NCI-H524 (cell line): ENCODE results near the gene LUZP2.

ENCODE experiments used
- DNase-seq, 2 experiments: peaks; one replicate each; lab custom pipeline; 2025; lab: John Stamatoyannopoulos, UW

Gene LUZP2

DNA sequence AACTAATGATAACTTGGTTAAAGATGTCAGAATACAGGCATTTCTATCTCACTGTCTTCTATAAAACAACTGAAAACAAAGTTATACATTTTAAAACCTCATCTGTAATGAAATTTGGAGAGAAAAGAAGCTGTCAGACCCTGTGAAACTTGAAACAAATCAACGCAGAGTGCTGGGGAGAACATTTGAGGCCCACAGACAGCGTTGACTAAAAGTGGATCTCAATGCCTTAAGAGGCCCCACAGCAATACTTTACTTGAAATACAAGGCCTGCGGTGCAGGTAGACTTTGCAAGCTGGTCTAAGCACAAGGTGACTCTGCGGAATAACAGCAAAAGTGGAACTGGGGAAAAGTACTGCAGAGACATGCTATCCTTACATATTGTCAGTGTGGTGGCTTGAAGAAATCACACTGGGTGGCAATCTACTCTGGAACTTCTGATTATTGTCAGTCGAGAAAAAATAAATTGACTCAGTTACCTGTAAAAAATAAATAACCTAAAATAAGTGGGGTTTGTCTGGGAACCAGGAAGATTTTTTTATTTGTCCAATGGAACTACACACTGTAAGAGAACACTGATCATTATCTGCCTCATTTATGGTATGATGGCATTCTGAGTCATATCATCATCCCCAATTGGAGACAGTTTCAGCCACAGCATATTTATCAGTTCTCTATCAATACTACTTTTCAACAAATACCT is 138.9 kb downstream of the LUZP2 start:
- DNase-seq, result no peak

DNA sequence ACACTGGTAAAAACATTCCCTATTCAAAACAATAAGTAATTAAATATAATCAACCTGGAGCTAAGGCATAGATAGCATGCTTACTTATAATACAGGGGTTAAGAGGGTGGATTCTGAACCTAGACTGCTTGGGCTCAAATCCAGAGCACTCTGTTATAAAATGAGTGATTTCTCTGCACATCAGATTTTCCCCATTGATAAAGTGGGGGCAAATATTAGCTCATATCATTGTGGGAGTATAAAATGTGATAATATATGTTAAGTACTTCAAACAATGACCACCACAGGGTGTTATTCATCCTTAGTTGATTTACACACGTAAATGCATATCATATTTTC is 139.4 kb downstream of the LUZP2 start:
- DNase-seq, result no peak

DNA sequence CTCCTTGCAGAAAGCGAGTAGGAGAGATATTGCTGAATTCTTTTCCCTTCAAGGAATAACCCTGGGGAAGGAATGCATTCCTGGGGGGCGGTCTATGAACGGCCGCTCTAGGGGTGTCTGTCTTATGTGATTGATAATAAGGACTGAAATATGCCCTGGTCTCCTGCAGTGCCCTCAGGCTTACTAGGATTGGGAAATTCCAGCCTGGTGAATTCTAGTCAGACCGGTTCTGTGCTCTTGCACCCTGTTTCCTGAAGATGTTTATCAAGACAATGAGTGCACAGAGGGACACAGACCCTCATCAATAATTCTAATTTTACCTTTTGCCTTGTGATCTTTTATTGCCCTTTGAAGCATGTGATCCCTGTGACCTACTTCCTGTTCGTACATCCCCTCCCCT is 140.7 kb downstream of the LUZP2 start:
- no peak for DNase-seq

DNA sequence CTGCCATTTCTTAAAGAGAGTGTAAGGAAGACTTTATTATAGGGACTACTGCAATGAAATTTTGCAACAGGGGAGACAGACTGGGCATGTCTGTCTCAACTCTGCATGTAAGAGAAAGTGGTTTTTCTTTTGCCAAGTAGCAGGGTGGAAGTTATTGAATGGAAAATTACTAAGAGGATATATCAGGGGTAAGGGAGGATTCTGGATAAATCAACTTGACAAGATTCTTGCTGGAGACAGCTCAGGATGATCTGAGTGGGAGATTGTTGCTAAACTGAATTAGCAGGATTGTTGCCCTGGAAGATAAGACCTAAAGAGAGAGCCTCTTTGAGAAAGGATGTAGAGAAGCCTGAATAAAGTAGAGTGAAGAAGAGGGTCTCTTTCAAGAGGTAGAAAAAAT is 145.8 kb downstream of the LUZP2 start:
- DNase-seq, result no peak

DNA sequence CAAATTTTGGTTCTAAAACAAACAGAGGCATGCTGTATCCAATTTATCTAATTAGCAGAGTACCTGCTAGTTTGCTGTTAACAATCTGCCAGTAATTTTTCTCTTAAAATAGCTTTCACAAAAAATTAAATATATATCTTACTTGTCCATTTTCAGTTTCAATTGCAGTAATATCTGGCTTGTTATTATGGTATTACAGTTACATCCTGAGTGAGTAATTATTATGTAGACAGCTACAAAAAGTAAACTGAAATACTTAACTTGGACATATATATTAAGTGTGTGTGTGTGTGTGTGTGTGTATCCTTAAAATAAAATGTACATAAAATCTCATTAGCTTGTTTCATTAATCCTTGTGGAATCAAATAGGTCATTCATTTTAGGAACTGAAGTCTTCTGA is 148.7 kb downstream of the LUZP2 start:
- DNase-seq, result no peak

DNA sequence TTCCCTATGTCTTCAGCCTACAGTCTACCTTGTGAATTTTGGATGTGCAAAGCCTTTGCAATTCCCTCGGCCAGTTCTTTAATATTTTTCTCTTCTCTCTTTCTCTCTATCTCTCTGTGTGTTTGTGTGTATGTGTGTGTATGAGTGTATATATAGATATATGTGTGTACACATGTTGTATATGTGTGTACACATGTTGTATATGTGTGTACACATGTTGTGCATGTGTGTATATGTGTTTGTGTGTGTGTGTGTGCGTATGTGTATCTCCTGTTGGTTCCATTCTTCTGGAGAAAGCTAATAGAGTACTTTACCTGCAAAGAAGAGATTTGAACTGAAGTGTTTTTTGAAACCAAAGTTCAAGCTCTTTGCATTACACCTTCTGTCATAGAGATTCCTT is 155.0 kb downstream of the LUZP2 start:
- no peak for DNase-seq

DNA sequence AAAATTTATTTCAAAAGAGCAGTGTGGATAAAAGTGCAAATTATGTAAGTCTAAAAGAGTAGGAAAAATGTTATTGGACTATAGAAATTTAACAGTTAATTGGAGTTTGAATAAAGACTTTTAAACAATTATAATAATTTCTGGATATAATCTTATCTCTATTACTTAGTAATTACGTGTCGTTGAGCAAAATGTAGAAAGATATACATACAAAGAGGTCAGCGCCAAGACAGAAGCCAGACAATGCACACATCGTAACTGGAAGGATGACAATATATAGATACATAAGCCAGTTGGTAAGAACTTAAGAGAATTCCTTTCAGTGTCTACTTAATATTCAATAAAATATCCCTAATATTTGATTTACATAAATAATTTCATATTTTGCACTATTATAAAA is 157.0 kb downstream of the LUZP2 start:
- DNase-seq, result no peak

DNA sequence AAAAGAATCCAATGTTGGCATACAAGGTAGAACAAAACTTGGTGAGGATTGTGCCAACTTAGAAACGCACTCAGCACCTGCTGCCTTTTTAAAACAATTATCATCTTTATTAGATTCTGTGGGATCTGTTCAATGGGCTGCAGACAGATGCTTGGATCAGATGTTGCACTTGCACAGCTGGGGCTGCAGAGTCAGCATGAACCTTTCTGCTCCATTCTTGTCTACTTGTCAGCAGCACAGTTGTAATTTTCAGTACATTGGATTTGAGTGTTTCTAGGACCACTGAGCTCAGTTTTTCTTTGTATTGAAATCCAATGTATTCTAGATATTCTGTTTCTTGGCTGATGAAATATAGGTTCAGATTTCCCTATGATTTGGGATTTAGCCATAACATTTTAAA is 164.5 kb downstream of the LUZP2 start:
- DNase-seq, result no peak

DNA sequence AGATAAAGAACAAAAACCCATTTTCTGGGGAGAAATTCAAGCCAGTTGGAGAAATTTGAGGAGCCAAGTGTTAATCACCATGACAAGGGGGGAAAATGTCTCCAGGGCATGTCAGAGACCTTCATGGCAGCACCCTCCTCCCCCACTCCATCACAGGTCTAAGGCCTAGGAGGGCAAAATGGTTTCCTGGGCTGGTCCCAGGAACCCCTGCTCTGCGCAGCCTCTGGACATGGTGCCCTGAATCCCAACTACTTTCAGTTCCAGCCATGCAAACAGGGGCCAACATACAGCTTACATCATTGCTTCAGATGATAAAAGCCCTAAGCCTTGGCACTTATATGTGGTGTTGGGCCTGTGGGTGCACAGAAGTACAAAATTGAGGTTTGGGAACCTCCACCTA is 167.5 kb downstream of the LUZP2 start:
- DNase-seq, result no peak

DNA sequence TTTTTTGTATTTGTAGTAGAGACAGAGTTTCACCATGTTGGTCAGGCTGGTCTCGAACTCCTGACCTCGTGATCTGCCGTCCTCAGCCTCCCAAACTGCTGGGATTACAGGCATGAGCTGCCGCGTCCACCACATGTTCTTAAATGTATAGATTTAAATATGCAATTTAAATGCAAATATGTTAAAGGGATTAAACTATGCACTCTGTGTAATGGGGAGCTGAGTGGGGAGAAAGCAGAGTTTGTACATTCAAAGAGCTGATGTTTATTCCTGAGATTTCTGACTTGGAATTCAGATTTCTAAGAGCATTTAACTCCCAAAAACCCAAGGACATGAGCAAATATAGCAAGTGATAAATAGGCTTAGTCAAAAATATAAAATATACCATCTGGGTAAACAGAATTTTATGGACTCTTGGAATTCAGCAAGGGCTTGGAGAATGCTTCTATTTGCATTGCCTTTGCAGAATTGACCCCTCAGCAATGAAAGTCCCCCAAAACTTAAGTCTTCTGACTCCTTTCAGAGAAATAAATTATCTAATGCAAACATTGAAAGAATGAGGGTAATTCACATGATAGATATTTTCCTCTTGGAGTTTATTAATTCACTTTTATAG is 170.6 kb downstream of the LUZP2 start:
- no peak for DNase-seq

DNA sequence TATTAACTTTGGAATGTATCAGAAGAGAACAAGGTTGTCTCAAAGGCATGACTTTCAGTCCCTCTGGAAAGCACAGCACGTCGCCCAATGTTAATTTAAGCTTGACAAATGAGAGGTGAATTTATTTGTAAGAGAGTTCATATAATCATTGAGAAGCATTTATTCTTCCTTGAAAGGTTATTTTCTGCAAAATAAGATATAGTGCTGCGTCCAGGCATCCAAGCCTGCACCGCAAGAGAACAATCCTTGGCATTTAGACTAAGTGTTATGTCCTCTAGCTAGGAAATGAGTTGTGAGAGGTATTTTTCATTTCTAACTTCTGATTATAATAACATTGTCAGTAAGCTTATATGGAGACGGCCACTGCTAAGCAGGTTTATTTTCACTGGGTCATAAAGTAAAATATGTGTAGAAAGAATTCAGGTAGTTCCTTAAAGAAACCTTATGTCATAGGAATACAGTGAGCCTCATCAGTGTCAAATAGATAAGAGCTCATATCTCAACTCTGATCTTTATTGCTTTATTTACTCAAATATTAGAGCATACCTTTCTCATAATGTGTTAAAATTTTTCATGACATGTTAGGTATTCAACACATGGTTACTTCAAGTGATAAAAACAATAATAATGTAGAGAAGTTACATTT is 182.0 kb downstream of the LUZP2 start:
- DNase-seq, result no peak

DNA sequence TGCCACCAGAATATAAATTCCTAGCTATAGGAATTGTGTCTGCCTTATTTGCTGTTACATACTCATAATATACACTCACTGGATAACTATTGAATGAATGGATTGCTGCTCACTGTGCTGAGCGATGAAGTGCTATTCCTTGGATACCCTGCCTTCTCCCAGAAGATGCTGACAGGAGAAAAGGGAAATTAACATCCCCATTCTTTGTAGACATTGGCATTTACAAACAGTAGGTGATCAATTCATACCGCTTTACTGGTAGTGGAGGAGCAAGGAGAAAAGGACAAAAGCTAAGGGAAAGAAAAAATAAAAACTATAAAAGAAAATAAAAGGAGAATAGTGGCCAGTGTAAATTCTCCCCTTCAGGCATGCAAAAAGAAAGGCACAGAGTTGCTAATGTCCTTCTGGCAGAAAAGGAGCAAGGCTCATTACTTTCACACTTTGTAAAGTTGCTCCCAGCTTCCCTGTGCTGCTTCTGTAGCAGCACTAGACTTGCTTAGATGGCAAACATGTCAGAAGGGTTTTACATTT is 183.0 kb downstream of the LUZP2 start:
- no peak for DNase-seq

DNA sequence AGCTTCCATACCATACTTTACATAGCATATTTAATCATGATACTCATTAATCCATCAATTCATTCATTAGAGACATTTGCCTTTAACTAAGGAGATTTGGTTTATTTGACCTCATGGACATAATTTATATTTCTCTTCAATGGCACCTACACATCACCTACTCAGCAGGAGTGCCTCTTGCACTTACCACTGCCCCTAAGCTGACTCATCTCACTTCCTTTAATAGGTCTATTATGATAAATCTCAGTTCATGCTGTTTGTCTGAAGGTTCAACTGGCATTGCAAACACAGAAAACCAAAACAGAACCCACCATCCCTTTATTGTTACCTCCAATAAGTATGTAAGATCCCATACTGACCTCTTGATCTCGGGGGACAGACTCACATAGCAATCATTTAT is 186.7 kb downstream of the LUZP2 start:
- DNase-seq, result no peak

DNA sequence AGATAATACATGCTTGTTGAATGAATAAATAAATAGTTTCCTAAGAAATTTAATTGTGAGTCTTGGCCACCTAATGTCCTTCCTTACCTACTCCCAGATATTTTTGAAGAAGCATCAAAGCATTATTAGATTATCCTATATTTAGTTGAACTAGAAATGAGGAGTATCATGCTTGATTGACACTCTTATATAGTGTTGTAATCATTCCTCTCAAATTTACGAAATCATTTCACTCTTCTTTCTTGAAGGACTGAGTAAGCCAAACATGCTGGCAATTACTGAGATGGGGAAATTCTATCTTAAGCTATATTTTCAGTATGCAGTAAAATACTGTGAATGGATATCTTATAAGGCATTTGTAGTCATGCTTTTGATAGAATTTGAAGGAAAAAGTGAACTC is 189.0 kb downstream of the LUZP2 start:
- DNase-seq, result no peak

DNA sequence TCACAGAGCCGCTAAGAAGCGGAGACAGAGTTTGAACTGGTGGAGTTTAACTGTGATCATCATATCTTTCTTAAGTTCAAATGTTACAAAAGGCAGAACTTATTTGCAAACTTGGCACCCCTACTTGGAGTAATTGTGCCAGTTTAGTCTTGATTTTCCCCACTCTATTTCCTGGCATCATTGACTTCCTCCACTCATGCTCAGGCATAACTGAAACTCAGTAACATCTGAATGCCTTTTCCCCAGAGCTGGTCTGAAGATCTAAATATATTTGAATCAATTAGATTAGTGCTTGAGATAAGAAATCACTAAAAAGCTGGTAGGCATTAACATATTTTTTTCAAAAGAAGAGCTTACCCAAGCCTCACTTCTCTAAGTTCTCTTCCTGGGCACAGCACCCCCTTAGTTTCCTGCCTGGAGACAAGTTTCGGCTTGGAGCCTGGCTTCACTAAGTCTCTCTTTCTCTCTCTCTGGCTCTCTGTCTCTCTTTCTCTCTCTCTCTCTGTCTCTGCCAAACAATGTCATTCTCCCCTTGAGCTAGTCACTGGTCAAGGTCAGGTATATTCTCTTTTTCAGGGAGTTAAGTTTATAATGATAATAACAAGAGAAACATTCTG is 190.8 kb downstream of the LUZP2 start:
- DNase-seq, result no peak

DNA sequence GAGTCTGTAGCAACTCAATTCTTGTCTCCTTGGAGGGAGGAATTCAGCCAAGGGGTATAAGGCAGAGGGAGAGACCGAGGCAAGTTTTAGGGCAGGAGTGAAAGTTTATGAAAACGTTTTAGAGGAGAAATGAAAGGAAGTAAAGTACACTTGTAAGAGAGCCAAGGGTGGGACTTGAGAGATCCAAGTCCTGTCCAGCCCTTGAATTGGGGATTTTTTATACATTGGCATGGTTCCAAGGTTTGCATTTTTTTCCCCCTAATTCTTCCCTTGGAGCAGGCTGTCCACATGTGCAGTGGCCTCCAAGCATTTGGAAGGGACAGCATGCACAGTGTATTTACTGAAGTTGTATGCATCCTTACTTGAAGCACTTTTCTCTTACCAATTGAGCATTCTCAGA is 192.1 kb downstream of the LUZP2 start:
- no peak for DNase-seq

DNA sequence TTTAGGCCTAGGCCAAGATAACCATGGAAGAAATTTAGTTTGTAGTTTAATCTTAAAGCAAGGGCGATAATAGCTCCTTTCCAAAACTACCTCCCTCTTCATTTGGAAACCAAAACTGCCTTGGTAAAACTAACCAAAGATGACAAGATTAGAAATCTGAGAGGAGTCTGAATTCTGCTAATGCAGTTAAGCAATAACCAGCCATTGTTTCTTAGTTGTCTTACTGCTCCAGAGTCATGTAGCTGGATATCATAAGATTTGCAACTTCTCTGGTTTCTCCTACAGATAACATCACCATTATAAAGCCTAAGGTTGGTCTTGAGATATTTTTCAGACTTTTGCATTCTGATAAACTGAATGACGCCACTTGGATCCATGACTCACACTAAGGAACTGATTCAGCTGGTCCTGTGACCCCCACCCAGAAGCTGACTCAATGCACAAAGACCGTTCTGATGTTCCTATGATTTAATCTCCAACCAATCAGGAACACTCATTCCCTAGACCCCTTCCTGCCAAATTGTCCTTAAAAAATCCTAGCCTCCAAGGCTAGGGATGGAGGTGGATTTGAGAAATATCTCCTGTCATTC is 200.8 kb downstream of the LUZP2 start:
- no peak for DNase-seq

DNA sequence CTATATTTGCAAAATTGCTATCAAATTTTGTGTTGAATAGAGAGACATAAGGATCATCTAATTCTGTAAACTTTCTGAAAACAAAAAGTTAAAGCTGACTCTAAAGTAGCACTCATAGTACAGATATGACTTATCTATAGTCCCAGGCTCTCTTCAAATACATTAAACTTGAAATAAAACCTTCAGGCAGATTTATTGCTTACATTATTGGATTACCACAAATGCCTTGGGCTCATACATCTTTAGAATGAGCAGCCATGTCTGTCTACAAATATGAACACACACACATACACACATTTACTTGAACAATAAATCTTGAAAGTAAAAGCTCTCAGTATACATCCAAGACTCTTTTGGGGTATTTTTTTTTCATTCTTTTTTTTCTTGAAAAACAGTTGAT is 207.9 kb downstream of the LUZP2 start:
- DNase-seq, result no peak

DNA sequence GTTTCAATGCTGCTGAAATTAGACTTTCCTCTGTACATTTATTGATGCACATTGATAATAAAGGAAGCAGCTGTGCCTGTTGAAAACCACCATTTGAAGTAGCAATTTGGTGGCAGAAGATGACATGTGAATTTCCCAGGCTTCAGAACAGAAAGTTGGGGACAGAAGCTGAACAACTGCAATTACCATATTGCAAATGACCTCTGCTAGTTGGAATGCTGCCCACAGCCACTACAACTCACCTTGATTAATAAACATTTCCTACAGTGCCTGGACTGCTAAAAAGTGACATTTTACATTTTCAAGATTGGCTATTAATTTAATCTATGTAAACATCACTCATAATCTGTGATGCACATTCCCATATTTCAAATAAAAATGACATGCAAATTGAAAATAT is 208.6 kb downstream of the LUZP2 start:
- no peak for DNase-seq

DNA sequence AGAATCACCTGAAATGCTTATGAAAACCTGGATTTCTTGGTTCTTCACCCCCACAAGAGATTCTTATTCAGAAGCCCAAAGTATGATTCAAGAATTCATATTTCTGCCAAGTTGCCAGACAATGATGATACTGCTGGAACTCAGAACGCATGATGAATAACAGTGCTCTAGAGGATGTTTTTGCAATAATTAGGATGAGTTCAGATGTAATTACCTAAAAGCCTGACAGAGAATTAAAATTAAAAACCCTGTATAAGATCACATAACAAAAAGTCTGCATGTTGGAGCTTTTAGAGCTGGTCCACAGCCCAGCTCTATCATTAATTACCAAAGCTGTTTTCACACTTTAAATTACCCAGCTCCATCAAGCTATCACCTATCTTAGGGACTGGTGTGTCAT is 211.8 kb downstream of the LUZP2 start:
- no peak for DNase-seq

DNA sequence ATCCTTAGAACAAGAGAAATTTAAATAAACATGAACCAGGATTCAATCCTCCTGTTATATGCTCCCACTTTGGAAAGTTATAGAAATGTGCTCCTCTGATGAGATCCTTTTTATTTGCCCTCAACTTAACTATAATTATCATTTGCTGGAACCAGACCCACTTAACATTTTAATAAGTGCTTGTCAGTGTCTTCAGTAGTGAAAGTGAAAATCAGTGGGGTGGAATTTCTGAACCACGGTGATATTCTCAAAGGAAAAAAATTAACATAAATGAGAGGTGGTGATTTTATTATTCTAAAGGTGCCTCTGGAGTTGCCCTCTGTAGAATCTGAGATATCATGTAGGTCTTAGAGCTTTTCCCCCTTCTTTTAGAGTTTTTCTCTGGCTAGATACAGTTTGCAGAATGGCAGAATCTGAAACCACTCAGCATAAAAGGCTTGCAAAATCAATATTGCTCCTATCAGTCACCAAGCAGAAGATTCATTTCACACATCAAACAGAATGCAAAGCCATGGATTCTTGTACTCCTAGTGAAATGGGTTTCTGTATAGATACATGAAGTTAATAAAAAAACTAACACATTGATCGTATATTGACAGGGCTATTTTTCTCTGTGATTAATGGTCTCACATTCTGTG is 213.2 kb downstream of the LUZP2 start:
- DNase-seq, result no peak

DNA sequence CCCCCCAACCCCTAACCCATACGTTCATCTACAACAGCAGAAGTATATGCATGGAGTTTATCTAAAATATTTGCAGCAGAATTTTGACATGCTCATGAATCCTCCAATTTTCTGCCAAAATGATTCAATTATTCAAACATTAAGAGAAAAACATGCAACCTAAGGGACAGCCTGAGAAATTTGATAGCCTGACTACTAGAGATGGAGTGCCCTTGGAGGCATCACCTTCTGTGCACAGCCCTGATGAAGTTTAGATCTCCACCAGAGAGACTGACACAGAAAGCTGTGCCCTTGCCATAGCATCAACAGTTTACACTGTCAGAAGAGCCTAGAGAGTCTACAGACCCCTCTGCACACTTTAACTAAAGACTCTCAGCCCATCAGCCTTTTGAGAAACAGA is 217.7 kb downstream of the LUZP2 start:
- DNase-seq, result no peak
